Neutrophil (primary cell): ENCODE results near the gene CEACAM5.

Experiments used
- H3K27ac ChIP-seq: fragments of 200-600 bp; sonication (generic); 2 replicates; pipeline ENCODE4 v1.5.1; 2016; ENCODE audit warnings: mild to moderate bottlenecking, moderate library complexity
- H3K27me3 ChIP-seq: fragments of 200-600 bp; sonication (generic); 2 replicates; pipeline ENCODE4 v1.6.0; 2016; ENCODE audit warnings: mild to moderate bottlenecking
- H3K36me3 ChIP-seq: fragments of 200-600 bp; sonication (generic); 2 replicates; pipeline ENCODE4 v1.5.1; 2017
- H3K4me1 ChIP-seq, 2 experiments: fragments of 200-600 bp in 1 of 2; sonication (generic) in 1 of 2; 1 replicate in 1 of 2; 2 replicates in 1 of 2; pipeline versions ENCODE4 v1.5.1 to v1.6.1; 2013 to 2016; ENCODE audit warnings: low read depth in 1 of 2, low read length in 1 of 2, mild to moderate bottlenecking in 1 of 2, moderate library complexity in 1 of 2; ENCODE audit not compliant: control insufficient read depth in 1 of 2, insufficient read depth in 1 of 2
- H3K4me3 ChIP-seq, 2 experiments: fragments of 200-600 bp in 1 of 2; sonication (generic) in 1 of 2; 1 replicate in 1 of 2; 2 replicates in 1 of 2; pipeline ENCODE4 v1.5.1; 2013 to 2016; ENCODE audit warnings: low read depth in 1 of 2, low read length in 1 of 2, mild to moderate bottlenecking in 1 of 2, moderate library complexity in 1 of 2
- H3K9me3 ChIP-seq: fragments of 200-600 bp; sonication (generic); 2 replicates; pipeline ENCODE4 v1.5.1; 2016
- CTCF ChIP-seq: fragments of 200-600 bp; sonication (generic); IDR thresholded peaks from 2 replicates; pipeline ENCODE4 v1.5.1; 2016; ENCODE audit warnings: antibody characterized with exemption

The CEACAM5 gene

DNA sequence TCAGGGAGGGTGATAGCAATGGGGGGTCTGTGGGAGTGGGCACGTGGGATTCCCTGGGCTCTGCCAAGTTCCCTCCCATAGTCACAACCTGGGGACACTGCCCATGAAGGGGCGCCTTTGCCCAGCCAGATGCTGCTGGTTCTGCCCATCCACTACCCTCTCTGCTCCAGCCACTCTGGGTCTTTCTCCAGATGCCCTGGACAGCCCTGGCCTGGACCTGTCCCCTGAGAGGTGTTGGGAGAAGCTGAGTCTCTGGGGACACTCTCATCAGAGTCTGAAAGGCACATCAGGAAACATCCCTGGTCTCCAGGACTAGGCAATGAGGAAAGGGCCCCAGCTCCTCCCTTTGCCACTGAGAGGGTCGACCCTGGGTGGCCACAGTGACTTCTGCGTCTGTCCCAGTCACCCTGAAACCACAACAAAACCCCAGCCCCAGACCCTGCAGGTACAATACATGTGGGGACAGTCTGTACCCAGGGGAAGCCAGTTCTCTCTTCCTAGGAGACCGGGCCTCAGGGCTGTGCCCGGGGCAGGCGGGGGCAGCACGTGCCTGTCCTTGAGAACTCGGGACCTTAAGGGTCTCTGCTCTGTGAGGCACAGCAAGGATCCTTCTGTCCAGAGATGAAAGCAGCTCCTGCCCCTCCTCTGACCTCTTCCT lies 11.1 kb upstream of the CEACAM5 start:
- no peak for TF ChIP-seq CTCF
- peaks cover 49% of the 10 kb centered on the region for H3K27me3 ChIP-seq
- H3K4me1 ChIP-seq, result peaks cover 8 to 10% of the 10 kb centered on the region in 2 experiments
- no peak overlapping the region for H3K4me3 ChIP-seq
- no peaks in the 10 kb centered on the region for H3K36me3 ChIP-seq
- H3K9me3 ChIP-seq, result no peaks in the 10 kb centered on the region
- H3K27ac ChIP-seq, result no peak overlapping the region

GRCh38 chr19:41698746-41699230 lies 9.6 kb upstream of the CEACAM5 start:
- H3K27ac ChIP-seq, result no peak overlapping the region
- no peak overlapping the region for H3K4me3 ChIP-seq
- TF ChIP-seq CTCF, result no peak
- H3K4me1 ChIP-seq, result peaks cover 8 to 10% of the 10 kb centered on the region in 2 experiments
- H3K27me3 ChIP-seq, result peaks cover 45% of the 10 kb centered on the region
- no peaks in the 10 kb centered on the region for H3K9me3 ChIP-seq
- no peaks in the 10 kb centered on the region for H3K36me3 ChIP-seq

- no peak for TF ChIP-seq CTCF
Measured at GRCh38 chr19:41699231-41699967, 9.0 kb upstream of the CEACAM5 start.

DNA sequence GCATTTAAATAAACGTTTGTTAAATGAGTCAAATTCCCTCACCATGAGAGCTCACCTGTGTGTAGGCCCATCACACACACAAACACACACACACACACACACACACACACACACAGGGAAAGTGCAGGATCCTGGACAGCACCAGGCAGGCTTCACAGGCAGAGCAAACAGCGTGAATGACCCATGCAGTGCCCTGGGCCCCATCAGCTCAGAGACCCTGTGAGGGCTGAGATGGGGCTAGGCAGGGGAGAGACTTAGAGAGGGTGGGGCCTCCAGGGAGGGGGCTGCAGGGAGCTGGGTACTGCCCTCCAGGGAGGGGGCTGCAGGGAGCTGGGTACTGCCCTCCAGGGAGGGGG lies 8.5 kb upstream of the CEACAM5 start:
- H3K9me3 ChIP-seq, result no peaks in the 10 kb centered on the region

More at GRCh38 chr19:41699231-41699967, 9.0 kb upstream of the CEACAM5 start:
- peaks cover 8 to 10% of the 10 kb centered on the region in 2 experiments for H3K4me1 ChIP-seq
- no peaks in the 10 kb centered on the region for H3K9me3 ChIP-seq
- no peaks in the 10 kb centered on the region for H3K36me3 ChIP-seq
- H3K27ac ChIP-seq, result no peak overlapping the region
- H3K27me3 ChIP-seq, result peaks cover 45% of the 10 kb centered on the region
- H3K4me3 ChIP-seq, result no peak overlapping the region

More for the DNA sequence above, 8.5 kb upstream of the CEACAM5 start:
- Histone ChIP-seq H3K36me3 (no peaks in the 10 kb centered on the region), H3K4me1 (peaks cover 8 to 10% of the 10 kb centered on the region in 2 experiments), H3K27me3 (peaks cover 45% of the 10 kb centered on the region), H3K4me3 (no peak overlapping the region), H3K27ac (no peak overlapping the region)
- TF ChIP-seq CTCF, result no peak
